Measurements from ENCODE around the gene TMEM59L. TPM values are rescaled to one million over a fixed set of nuclear protein-coding genes. Genes with fewer than 3 reads are reported as not detected.

The TMEM59L gene
- total RNA-seq, 1 donor from 2014 or later = 0.79 TPM

DNA sequence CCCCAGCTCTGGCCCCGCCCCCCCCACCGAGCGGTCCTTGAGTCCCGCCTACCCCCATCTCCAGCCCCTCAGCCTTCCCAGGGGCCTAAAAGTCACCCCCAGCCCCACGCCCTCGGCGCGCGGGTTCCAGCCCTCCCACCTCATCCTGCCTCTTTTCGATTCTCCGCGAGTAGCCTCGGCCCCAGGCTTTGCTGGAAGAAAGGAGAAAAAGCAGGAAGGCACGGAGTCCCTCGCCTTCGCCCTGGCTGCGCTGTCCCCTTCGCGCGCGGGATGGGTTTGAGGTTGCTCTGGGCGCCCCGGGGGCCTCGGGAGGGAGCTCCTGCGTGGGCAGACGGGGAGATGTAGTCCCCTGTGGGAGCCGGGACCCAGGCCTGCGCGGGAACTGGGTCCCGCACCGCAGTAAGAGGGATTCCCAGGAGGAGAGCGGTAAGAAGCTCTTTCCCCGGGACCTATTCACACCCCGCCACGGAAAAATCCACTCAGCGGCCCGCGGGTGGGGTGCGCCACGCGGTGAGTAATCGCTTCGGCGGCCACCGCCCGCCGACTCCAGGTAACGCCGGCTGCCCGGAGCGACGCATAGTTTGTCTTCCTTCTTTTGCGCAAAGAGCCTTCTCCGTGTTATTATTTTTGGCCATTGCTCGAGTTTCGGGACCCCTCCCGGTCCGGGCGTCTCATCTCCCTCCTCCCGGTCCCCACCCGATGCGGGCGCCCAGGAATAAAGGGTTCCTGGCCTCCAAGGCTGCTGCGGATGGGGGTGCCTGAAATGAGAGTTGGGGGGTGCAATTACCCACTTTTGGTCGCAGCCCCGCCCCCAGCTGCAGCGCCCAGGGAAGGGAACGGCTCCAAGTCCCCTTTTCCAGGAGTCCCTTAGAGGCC lies 5.2 kb upstream of the TMEM59L start:
- FAIRE-seq = no peak
- Histone ChIP-seq H3K27me3 (ENCODE audit: control insufficient read depth, insufficient read depth, low read length) (peaks cover 40% of the 10 kb centered on the region), H3K4me3 (ENCODE audit: low read depth, low read length) (peak overlapping the region; percentile 4)

GRCh38 chr19:18608102-18608804 lies 4.4 kb upstream of the TMEM59L start:
- Histone ChIP-seq H3K27me3 (ENCODE audit: control insufficient read depth, insufficient read depth, low read length) (peaks cover 42% of the 10 kb centered on the region), H3K4me3 (ENCODE audit: low read depth, low read length) (no peak overlapping the region), H3K36me3 (ENCODE audit: control insufficient read depth, insufficient read depth, low read length) (no peaks in the 10 kb centered on the region)
- FAIRE-seq (no peak), DNase-seq (ENCODE audit: low read depth) (no peak)
- TF ChIP-seq, protein P1, sequence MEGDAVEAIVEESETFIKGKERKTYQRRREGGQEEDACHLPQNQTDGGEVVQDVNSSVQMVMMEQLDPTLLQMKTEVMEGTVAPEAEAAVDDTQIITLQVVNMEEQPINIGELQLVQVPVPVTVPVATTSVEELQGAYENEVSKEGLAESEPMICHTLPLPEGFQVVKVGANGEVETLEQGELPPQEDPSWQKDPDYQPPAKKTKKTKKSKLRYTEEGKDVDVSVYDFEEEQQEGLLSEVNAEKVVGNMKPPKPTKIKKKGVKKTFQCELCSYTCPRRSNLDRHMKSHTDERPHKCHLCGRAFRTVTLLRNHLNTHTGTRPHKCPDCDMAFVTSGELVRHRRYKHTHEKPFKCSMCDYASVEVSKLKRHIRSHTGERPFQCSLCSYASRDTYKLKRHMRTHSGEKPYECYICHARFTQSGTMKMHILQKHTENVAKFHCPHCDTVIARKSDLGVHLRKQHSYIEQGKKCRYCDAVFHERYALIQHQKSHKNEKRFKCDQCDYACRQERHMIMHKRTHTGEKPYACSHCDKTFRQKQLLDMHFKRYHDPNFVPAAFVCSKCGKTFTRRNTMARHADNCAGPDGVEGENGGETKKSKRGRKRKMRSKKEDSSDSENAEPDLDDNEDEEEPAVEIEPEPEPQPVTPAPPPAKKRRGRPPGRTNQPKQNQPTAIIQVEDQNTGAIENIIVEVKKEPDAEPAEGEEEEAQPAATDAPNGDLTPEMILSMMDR (IDR thresholded peaks at IDR 0.05; ENCODE audit: insufficient read depth, low read length, severe bottlenecking) = no peak

More for the DNA sequence above, 5.2 kb upstream of the TMEM59L start:
- TF ChIP-seq, protein P1 (IDR thresholded peaks at IDR 0.05; ENCODE audit: insufficient read depth, low read length, severe bottlenecking) = no peak
- H3K36me3 ChIP-seq (ENCODE audit: control insufficient read depth, insufficient read depth, low read length) = no peaks in the 10 kb centered on the region
- no peak for DNase-seq (ENCODE audit: low read depth)

DNA sequence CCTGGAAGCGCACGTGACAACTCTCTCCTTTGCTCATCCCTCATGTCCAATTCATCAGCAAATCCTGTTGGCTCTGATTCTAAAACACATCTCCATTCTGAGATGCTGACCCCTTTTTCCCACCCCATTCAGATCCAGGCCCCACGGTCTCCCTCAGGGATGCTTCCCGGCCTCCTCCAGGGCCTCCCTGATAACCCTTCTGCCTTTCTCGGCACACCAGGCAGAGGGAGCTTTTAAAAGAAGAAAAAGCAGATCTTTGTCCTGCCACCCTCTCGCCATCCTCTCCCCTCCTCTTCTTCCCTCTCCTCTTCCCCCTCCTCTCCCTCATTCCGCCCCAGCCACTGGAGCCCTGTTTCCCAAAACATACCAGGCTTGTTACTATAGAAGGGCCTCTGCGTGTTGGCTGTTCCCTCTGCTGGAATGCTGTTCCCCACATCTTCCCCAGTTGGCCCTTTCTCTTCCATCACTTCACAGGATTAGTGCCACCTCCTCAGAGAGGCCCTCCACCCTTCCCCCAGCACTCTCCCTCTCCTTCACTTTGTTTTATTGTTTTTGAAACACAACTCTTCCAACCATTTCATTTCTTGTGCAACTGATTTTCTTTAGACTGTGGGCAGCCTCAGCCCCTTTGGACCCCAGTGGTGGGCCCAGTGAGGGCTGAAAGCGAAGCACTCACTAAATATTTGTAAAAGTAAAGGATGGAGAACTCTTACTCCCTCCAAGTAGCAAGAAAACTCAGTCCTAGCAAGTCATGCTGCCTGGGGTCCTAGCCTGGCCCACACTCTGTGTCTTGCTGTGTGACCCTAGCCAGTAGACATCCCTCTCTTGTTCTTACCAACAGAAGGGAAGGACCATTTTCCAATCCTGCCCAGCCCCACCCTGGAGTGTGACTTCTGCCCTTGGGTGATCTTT lies 3.6 kb upstream of the TMEM59L start:
- Histone ChIP-seq H3K36me3 (ENCODE audit: control insufficient read depth, insufficient read depth, low read length) (no peaks in the 10 kb centered on the region), H3K27me3 (ENCODE audit: control insufficient read depth, insufficient read depth, low read length) (peaks cover 45% of the 10 kb centered on the region), H3K4me3 (ENCODE audit: low read depth, low read length) (no peak overlapping the region)
- FAIRE-seq (no peak), DNase-seq (ENCODE audit: low read depth) (no peak)
- TF ChIP-seq, protein P1 (IDR thresholded peaks at IDR 0.05; ENCODE audit: insufficient read depth, low read length, severe bottlenecking) = no peak

GRCh38 chr19:18609717-18610051 lies 3.0 kb upstream of the TMEM59L start:
- TF ChIP-seq, protein P1 (IDR thresholded peaks at IDR 0.05; ENCODE audit: insufficient read depth, low read length, severe bottlenecking) = no peak
- H3K27me3 ChIP-seq (ENCODE audit: control insufficient read depth, insufficient read depth, low read length) = peaks cover 44% of the 10 kb centered on the region
- no peaks in the 10 kb centered on the region for H3K36me3 ChIP-seq (ENCODE audit: control insufficient read depth, insufficient read depth, low read length)
- no peak for DNase-seq (ENCODE audit: low read depth)
- no peak for FAIRE-seq
- H3K4me3 ChIP-seq (ENCODE audit: low read depth, low read length) = no peak overlapping the region

GRCh38 chr19:18610245-18610555 lies 2.5 kb upstream of the TMEM59L start:
- DNase-seq (ENCODE audit: low read depth) (no peak), FAIRE-seq (no peak)
- Histone ChIP-seq H3K4me3 (ENCODE audit: low read depth, low read length) (no peak overlapping the region), H3K27me3 (ENCODE audit: control insufficient read depth, insufficient read depth, low read length) (peaks cover 44% of the 10 kb centered on the region), H3K36me3 (ENCODE audit: control insufficient read depth, insufficient read depth, low read length) (no peaks in the 10 kb centered on the region)
- TF ChIP-seq, protein P1 (IDR thresholded peaks at IDR 0.05; ENCODE audit: insufficient read depth, low read length, severe bottlenecking) = no peak
